Endodermal cell (in vitro differentiated cells): ENCODE data around the gene PRKCZ. TPM values are rescaled to one million over a fixed set of nuclear protein-coding genes. Genes with fewer than 3 reads are reported as not detected.

Source experiments
- DNase-seq: peaks from one replicate; pipeline ENCODE4 v3.0.0-alpha.2; 2017
- H3K27ac ChIP-seq: 2 replicates; pipeline ENCODE4 v1.5.1; 2013; ENCODE audit warnings: mild to moderate bottlenecking, low read depth, low read length, moderate library complexity
- H3K27me3 ChIP-seq: 2 replicates; pipeline ENCODE4 v1.6.1; 2013; ENCODE audit warnings: mild to moderate bottlenecking, low read length, moderate library complexity; ENCODE audit not compliant: insufficient read depth, control insufficient read depth, poor library complexity, severe bottlenecking
- H3K36me3 ChIP-seq: 2 replicates; pipeline ENCODE4 v1.7.0; 2013; ENCODE audit warnings: mild to moderate bottlenecking, low read length, moderate library complexity; ENCODE audit not compliant: control insufficient read depth, insufficient read depth
- H3K4me1 ChIP-seq: one replicate; pipeline ENCODE4 v1.7.0; 2013; ENCODE audit warnings: low read length; ENCODE audit not compliant: control insufficient read depth, insufficient read depth
- H3K4me3 ChIP-seq: 2 replicates; pipeline ENCODE4 v1.5.1; 2013; ENCODE audit warnings: mild to moderate bottlenecking, low read length, moderate library complexity
- H3K9ac ChIP-seq: 2 replicates; pipeline ENCODE4 v1.6.1; 2013; ENCODE audit warnings: mild to moderate bottlenecking, low read length, moderate library complexity; ENCODE audit not compliant: poor library complexity, severe bottlenecking; ENCODE audit errors: extremely low read depth
- H3K9me3 ChIP-seq: 2 replicates; pipeline ENCODE4 v1.6.1; 2013; ENCODE audit warnings: mild to moderate bottlenecking, low read length, moderate library complexity; ENCODE audit not compliant: control insufficient read depth
- H3K27ac Mint-ChIP-seq: 2 replicates; pipeline ENCODE4 v1.8.0; 2020; ENCODE audit warnings: mixed read lengths
- H3K27me3 Mint-ChIP-seq: 2 replicates; pipeline ENCODE4 v1.8.0; 2021; ENCODE audit warnings: mild to moderate bottlenecking, mixed read lengths; ENCODE audit not compliant: insufficient read depth
- H3K36me3 Mint-ChIP-seq: 2 replicates; pipeline ENCODE4 v1.8.0; 2020; ENCODE audit warnings: low read depth, mixed read lengths
- H3K4me1 Mint-ChIP-seq: 2 replicates; pipeline ENCODE4 v1.8.0; 2020; ENCODE audit warnings: mixed read lengths
- H3K4me3 Mint-ChIP-seq: 2 replicates; pipeline ENCODE4 v1.8.0; 2020; ENCODE audit warnings: mild to moderate bottlenecking, moderate library complexity, mixed read lengths
- H3K9me3 Mint-ChIP-seq: 2 replicates; pipeline ENCODE4 v1.8.0; 2020; ENCODE audit warnings: mild to moderate bottlenecking, mixed read lengths
- CTCF ChIP-seq: fragments of 200-600 bp; sonication (generic); conservative IDR thresholded peaks from 2 replicates; pipeline ENCODE4 v1.5.0; 2021; ENCODE audit warnings: antibody characterized with exemption, mild to moderate bottlenecking
- WGBS, 2 experiments: methylation state at CpG; one replicate each; pipeline versions ENCODE4 v1.1.5 to v1.1.7; 2013; ENCODE audit warnings: missing lambda C conversion rate in 2 of 2, mixed read lengths in 1 of 2; ENCODE audit not compliant: insufficient coverage in 1 of 2, insufficient read length in 1 of 2; 5-methylcytosine and 5-hydroxymethylcytosine counted together
- total RNA-seq, 2 donors: library from RNA; stranded (reverse); fragmentation: NEBNext Ultra II Directional in 1 of 2; extraction: Animal tissue kit (Norgen Biotek cat#: 25700) in 1 of 2; gene quantifications; 2 replicates in 1 of 2; 3 replicates in 1 of 2; pipeline ENCODE4 v1.2.1, GENCODE V29; 2021

PRKCZ gene
- total RNA-seq, 2 donors from 2014 or later: 49.9 to 68.5 TPM

DNA sequence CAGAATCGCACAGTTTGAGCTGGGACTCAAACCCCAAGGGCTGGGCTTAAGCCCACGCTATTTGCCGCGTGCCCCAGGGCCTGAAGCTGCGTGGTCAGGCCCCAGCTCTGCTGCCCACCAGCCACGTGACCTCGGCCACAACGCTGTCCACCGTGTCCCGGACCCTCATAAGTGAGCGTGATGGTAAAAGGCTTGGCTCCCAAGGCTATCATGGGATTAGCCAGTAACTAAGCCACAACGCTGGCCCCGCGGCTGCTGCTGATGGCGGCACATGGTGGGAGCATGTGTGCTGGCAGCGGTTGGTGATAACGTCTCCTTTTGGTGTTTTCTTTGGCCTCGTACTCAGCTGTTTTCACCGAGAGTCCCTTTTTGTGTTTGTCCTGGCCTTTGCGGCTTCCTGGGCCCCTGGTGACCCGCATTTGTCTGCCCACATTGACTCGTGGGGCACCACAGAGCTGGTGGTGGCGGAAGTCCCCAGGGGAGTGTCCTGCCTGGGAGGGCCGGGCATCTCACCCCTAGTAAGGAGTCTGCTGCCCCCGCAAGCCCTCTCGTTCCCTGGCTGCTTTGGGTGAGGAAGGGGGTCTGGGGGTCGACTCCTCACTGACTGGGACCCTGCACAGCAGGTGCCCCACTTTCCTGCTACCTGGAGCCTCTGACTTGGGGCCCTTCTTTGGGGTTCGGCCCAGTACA is 29.3 kb downstream of the PRKCZ start:
- peaks cover 1% of the 10 kb centered on the region for H3K4me1 Mint-ChIP-seq
- H3K4me3 ChIP-seq: no peak overlapping the region
- TF ChIP-seq CTCF: no peak
- WGBS, 2 experiments: 95 to 97% methylated on average over 26 to 28 of the region's 28 CpGs
- H3K27ac ChIP-seq: no peak overlapping the region
- H3K9me3 ChIP-seq: peaks cover 14% of the 10 kb centered on the region
- H3K36me3 Mint-ChIP-seq: peaks cover 69% of the 10 kb centered on the region
- no peaks in the 10 kb centered on the region for H3K27me3 ChIP-seq
- no peak for DNase-seq
- no peak overlapping the region for H3K4me3 Mint-ChIP-seq
- H3K9me3 Mint-ChIP-seq: peaks cover 33% of the 10 kb centered on the region
- H3K4me1 ChIP-seq: no peaks in the 10 kb centered on the region
- no peak overlapping the region for H3K27ac Mint-ChIP-seq
- H3K27me3 Mint-ChIP-seq: no peaks in the 10 kb centered on the region
- peaks cover 4% of the 10 kb centered on the region for H3K36me3 ChIP-seq
- no peak overlapping the region for H3K9ac ChIP-seq

- H3K36me3 ChIP-seq: peaks cover 4% of the 10 kb centered on the region
- no peaks in the 10 kb centered on the region for H3K4me1 Mint-ChIP-seq
- 95 to 98% methylated on average over 14 to 16 of the region's 16 CpGs for WGBS, 2 experiments
- H3K9me3 Mint-ChIP-seq: peaks cover 33% of the 10 kb centered on the region
- H3K4me1 ChIP-seq: no peaks in the 10 kb centered on the region
- H3K4me3 ChIP-seq: no peak overlapping the region
- peaks cover 14% of the 10 kb centered on the region for H3K9me3 ChIP-seq
- no peak for TF ChIP-seq CTCF
- H3K4me3 Mint-ChIP-seq: no peak overlapping the region
- no peak overlapping the region for H3K9ac ChIP-seq
- H3K27me3 ChIP-seq: no peaks in the 10 kb centered on the region
- peaks cover 65% of the 10 kb centered on the region for H3K36me3 Mint-ChIP-seq
- no peak overlapping the region for H3K27ac ChIP-seq
- H3K27me3 Mint-ChIP-seq: no peaks in the 10 kb centered on the region
- no peak for DNase-seq
- H3K27ac Mint-ChIP-seq: no peak overlapping the region
Observed at GRCh38 chr1:2080140-2080539, 29.9 kb downstream of the PRKCZ start.

DNA sequence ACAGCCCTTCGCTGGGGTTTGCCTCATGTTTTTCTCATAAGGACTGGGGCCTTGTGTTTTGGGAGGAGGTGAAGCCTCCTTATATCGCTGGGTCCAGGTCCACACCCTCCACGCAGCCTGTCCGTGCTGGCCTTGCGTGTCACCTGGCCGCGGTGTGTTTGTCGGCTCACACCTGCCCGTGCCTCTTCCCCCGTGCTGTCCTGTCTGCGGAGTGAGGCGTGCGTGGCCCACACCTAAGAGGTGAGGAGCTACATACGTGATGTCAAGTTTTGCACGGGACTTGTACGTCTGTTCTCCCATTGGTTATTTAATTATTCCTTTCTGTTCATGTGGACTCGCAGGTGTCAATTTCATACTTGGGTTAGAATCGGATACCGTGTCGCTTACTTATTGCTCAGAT is 30.7 kb downstream of the PRKCZ start:
- Mint-ChIP-seq H3K9me3 (peaks cover 32% of the 10 kb centered on the region), H3K27ac (no peak overlapping the region), H3K4me1 (no peaks in the 10 kb centered on the region), H3K36me3 (peaks cover 60% of the 10 kb centered on the region), H3K4me3 (no peak overlapping the region), H3K27me3 (no peaks in the 10 kb centered on the region)
- H3K27me3 ChIP-seq: no peaks in the 10 kb centered on the region
- peaks cover 4% of the 10 kb centered on the region for H3K36me3 ChIP-seq
- peaks cover 14% of the 10 kb centered on the region for H3K9me3 ChIP-seq
- no peak for TF ChIP-seq CTCF
- no peak overlapping the region for H3K27ac ChIP-seq
- no peak for DNase-seq
- 96 to 98% methylated on average over 19 to 20 of the region's 20 CpGs for WGBS, 2 experiments
- no peak overlapping the region for H3K4me3 ChIP-seq
- no peak overlapping the region for H3K9ac ChIP-seq
- H3K4me1 ChIP-seq: no peaks in the 10 kb centered on the region
